ENCODE results near the gene SMIM29.
"Not testable (repeated sequence)": the region's sequence is repeated elsewhere in the genome, so short reads cannot be mapped to it uniquely, and the experiment has no call there.

SMIM29 gene

GRCh38 chr6:34248727-34249468, at the start of gene SMIM29:
Gene SMIM29, minus strand, starts transcription at chr6:34249006. Its CDS starts 1,215 bp downstream, at chr6:34247791.
- FAIRE-seq: no peak

- no peak for FAIRE-seq
Observed at GRCh38 chr6:34295721-34296120, 46.9 kb upstream of the SMIM29 start.

- no peak for FAIRE-seq
Observed at GRCh38 chr6:34292954-34293353, 44.1 kb upstream of the SMIM29 start.

GRCh38 chr6:34289137-34289536, 40.3 kb upstream of the SMIM29 start:
- FAIRE-seq: no peak

GRCh38 chr6:34288581-34288980, 39.8 kb upstream of the SMIM29 start:
- FAIRE-seq: no peak

- FAIRE-seq: no peak
Observed at GRCh38 chr6:34285448-34286164, 36.8 kb upstream of the SMIM29 start.

GRCh38 chr6:34284563-34285447, 36.0 kb upstream of the SMIM29 start:
- FAIRE-seq: no peak

GRCh38 chr6:34281702-34282334, 33.0 kb upstream of the SMIM29 start:
- FAIRE-seq: no peak

GRCh38 chr6:34280216-34280615, 31.4 kb upstream of the SMIM29 start:
- FAIRE-seq: no peak

GRCh38 chr6:34278833-34279232, 30.0 kb upstream of the SMIM29 start:
- no peak for FAIRE-seq

GRCh38 chr6:34277763-34278112, 28.9 kb upstream of the SMIM29 start:
- FAIRE-seq: no peak

- FAIRE-seq: no peak
Observed at GRCh38 chr6:34276881-34277762, 28.3 kb upstream of the SMIM29 start.

- no peak for FAIRE-seq
Observed at GRCh38 chr6:34276191-34276590, 27.4 kb upstream of the SMIM29 start.

- no peak for FAIRE-seq
Observed at GRCh38 chr6:34275128-34275804, 26.5 kb upstream of the SMIM29 start.

GRCh38 chr6:34274129-34274528, 25.3 kb upstream of the SMIM29 start:
- no peak for FAIRE-seq

- FAIRE-seq: no peak
Observed at GRCh38 chr6:34273242-34273805, 24.5 kb upstream of the SMIM29 start.

- no peak for FAIRE-seq
Observed at GRCh38 chr6:34272013-34272926, 23.5 kb upstream of the SMIM29 start.

- not testable (repeated sequence) for FAIRE-seq
Observed at GRCh38 chr6:34269658-34270341, 21.0 kb upstream of the SMIM29 start.

- not testable (repeated sequence) for FAIRE-seq
Observed at GRCh38 chr6:34269132-34269531, 20.3 kb upstream of the SMIM29 start.
